ENCODE data around the gene MYO9A.

MYO9A gene

DNA sequence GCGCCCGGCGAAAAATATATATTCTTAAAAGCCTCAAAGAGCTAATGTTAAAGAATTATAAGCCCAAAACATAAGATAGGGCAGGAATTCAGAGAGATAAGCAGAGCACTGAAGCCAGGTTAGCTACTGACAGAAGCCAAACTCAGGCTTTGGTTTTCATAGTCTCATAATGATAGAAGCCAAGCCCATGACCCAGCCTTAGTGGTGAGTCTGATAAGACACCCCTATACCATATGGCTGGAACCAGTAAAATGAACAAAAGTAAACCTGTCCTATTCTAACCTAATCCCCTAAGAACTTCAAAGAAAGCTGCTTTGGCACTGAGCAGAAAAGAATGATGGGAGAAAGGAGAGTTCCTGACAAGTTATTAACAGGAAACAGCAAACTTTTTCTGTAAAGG is 25.9 kb downstream of the MYO9A start:
- ATAC-seq (ENCODE audit: insufficient read depth, low read depth) (no peak), DNase-seq (no peak)
- Histone ChIP-seq H2AFZ (ENCODE audit: low read depth, low read length) (no peak overlapping the region), H3K36me3 (ENCODE audit: insufficient read depth, low read length) (no peaks in the 10 kb centered on the region), H3K4me2 (ENCODE audit: insufficient read depth, low read length) (no peak overlapping the region), H3K27me3 (ENCODE audit: insufficient read depth, low read length, poor library complexity) (no peaks in the 10 kb centered on the region), H3K9me3 (ENCODE audit: insufficient read depth, low read length, severe bottlenecking) (no peaks in the 10 kb centered on the region), H3K4me3 (ENCODE audit: low read depth in 1 of 2, low read length in 2 of 2) (no peak overlapping the region), H4K20me1 (ENCODE audit: insufficient read depth, low read length) (no peaks in the 10 kb centered on the region), H3K27ac (ENCODE audit: low read length) (no peak overlapping the region), H3K4me1 (ENCODE audit: insufficient read depth, low read length) (no peaks in the 10 kb centered on the region), H3K79me2 (ENCODE audit: insufficient read depth, low read length) (no peaks in the 10 kb centered on the region), H3K9ac (ENCODE audit: low read depth, low read length) (no peak overlapping the region)
- TF ChIP-seq, protein P1, sequence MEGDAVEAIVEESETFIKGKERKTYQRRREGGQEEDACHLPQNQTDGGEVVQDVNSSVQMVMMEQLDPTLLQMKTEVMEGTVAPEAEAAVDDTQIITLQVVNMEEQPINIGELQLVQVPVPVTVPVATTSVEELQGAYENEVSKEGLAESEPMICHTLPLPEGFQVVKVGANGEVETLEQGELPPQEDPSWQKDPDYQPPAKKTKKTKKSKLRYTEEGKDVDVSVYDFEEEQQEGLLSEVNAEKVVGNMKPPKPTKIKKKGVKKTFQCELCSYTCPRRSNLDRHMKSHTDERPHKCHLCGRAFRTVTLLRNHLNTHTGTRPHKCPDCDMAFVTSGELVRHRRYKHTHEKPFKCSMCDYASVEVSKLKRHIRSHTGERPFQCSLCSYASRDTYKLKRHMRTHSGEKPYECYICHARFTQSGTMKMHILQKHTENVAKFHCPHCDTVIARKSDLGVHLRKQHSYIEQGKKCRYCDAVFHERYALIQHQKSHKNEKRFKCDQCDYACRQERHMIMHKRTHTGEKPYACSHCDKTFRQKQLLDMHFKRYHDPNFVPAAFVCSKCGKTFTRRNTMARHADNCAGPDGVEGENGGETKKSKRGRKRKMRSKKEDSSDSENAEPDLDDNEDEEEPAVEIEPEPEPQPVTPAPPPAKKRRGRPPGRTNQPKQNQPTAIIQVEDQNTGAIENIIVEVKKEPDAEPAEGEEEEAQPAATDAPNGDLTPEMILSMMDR (IDR thresholded peaks at IDR 0.05; ENCODE audit: borderline replicate concordance, extremely low read depth, low read length, poor library complexity, severe bottlenecking) = no peak
- no peak for TF ChIP-seq EZH2 (IDR thresholded peaks at IDR 0.05; ENCODE audit: borderline replicate concordance, low read depth, low read length, severe bottlenecking)

DNA sequence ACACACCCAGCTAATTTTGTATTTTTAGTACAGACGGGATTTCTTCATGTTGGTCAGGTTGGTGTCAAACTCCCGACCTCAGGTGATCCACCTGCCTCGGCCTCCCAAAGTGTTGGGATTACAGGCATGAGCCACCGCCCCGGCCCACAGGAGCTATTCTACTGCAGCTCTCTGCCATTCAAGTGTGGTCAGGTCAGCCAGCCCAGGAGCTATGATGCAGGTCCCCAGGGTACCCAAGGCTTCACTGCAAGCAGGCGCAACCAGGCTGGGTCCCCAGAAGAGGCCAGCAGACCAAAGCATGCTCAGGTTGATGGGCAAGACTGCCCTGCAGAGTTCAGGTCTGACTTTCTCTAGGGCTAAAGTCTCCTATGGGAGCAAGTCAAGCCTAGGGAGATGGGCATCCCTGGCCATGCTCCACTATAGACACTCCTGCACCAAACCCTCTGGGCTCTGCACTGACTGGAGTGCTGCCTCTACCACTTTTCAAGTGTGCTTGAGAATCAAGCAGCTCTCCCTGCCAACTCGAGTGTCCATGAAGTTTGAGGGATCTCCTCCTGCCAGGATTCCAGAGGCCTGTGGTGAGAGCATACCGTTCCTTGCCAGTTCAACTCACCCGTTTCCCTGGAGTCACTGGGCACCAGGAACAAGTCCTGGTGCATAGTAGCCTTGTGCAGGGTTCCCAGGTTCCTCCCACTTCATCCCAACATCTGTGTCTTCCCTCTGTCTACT is 30.9 kb downstream of the MYO9A start:
- no peak for TF ChIP-seq EZH2 (IDR thresholded peaks at IDR 0.05; ENCODE audit: borderline replicate concordance, low read depth, low read length, severe bottlenecking)
- TF ChIP-seq, protein P1 (IDR thresholded peaks at IDR 0.05; ENCODE audit: borderline replicate concordance, extremely low read depth, low read length, poor library complexity, severe bottlenecking) = no peak
- DNase-seq (no peak), ATAC-seq (ENCODE audit: insufficient read depth, low read depth) (no peak)
- no peaks in the 10 kb centered on the region for H3K9me3 ChIP-seq (ENCODE audit: insufficient read depth, low read length, severe bottlenecking)
- H4K20me1 ChIP-seq (ENCODE audit: insufficient read depth, low read length) = no peaks in the 10 kb centered on the region
- no peak overlapping the region for H2AFZ ChIP-seq (ENCODE audit: low read depth, low read length)
- no peak overlapping the region for H3K9ac ChIP-seq (ENCODE audit: low read depth, low read length)
- H3K4me3 ChIP-seq (ENCODE audit: low read depth in 1 of 2, low read length in 2 of 2) = no peak overlapping the region
- H3K4me1 ChIP-seq (ENCODE audit: insufficient read depth, low read length) = no peaks in the 10 kb centered on the region
- H3K79me2 ChIP-seq (ENCODE audit: insufficient read depth, low read length) = no peaks in the 10 kb centered on the region
- no peaks in the 10 kb centered on the region for H3K27me3 ChIP-seq (ENCODE audit: insufficient read depth, low read length, poor library complexity)
- no peak overlapping the region for H3K4me2 ChIP-seq (ENCODE audit: insufficient read depth, low read length)
- H3K36me3 ChIP-seq (ENCODE audit: insufficient read depth, low read length) = no peaks in the 10 kb centered on the region
- no peak overlapping the region for H3K27ac ChIP-seq (ENCODE audit: low read length)

DNA sequence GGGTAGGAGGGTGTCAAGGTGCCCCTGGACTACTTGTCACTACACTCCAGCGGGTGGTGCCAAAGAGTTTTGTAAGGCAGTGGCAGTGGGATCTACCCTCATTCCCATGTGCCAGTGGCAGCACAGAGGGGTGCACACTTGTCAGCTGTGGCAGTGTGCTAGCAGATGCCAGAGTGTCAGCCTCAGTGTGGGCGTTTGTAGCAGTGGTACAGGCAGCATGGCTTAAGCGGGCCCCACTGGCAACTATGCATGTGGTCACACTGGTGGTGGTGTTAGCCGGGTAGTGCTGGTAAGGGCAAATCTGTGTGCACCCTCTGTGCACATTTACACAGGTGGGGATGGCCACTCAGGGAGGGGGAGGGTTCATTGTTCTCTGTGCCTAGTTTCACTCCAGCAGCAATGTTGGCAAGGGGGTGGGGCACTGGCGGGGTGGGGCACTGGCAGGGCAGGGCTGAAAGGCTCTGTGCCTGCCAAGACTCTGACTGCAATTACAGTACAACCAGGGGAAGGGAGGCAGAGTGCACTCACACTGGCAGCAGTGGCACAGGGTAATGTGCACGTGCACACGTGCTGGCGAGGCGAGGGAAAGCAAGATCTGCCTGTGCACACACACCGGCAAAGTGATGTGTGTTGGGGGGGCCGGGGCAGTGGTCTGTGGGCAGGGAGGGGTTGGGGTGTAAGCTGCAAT is 31.8 kb downstream of the MYO9A start:
- no peak overlapping the region for H2AFZ ChIP-seq (ENCODE audit: low read depth, low read length)
- ATAC-seq (ENCODE audit: insufficient read depth, low read depth) (no peak), DNase-seq (no peak)
- H3K27me3 ChIP-seq (ENCODE audit: insufficient read depth, low read length, poor library complexity) = no peaks in the 10 kb centered on the region
- H3K4me2 ChIP-seq (ENCODE audit: insufficient read depth, low read length) = no peak overlapping the region
- no peaks in the 10 kb centered on the region for H3K9me3 ChIP-seq (ENCODE audit: insufficient read depth, low read length, severe bottlenecking)
- no peak for TF ChIP-seq EZH2 (IDR thresholded peaks at IDR 0.05; ENCODE audit: borderline replicate concordance, low read depth, low read length, severe bottlenecking)
- TF ChIP-seq, protein P1 (IDR thresholded peaks at IDR 0.05; ENCODE audit: borderline replicate concordance, extremely low read depth, low read length, poor library complexity, severe bottlenecking) = no peak
- no peaks in the 10 kb centered on the region for H3K36me3 ChIP-seq (ENCODE audit: insufficient read depth, low read length)
- H3K27ac ChIP-seq (ENCODE audit: low read length) = no peak overlapping the region
- H4K20me1 ChIP-seq (ENCODE audit: insufficient read depth, low read length) = no peaks in the 10 kb centered on the region
- H3K4me1 ChIP-seq (ENCODE audit: insufficient read depth, low read length) = no peaks in the 10 kb centered on the region
- H3K4me3 ChIP-seq (ENCODE audit: low read depth in 1 of 2, low read length in 2 of 2) = no peak overlapping the region
- H3K79me2 ChIP-seq (ENCODE audit: insufficient read depth, low read length) = no peaks in the 10 kb centered on the region
- H3K9ac ChIP-seq (ENCODE audit: low read depth, low read length) = no peak overlapping the region
